HEK293 (cell line): Measurements from ENCODE around the gene TCERG1L.

Experiments
- CTCF ChIP-seq: fragments of 450-650 bp; formaldehyde crosslinking; IDR thresholded peaks from 2 replicates; pipeline ENCODE4 v1.5.1; 2016; ENCODE audit warnings: missing biosample characterization, missing genetic modification characterization
- HOXA7 ChIP-seq: sonication (generic); formaldehyde crosslinking; IDR thresholded peaks from 2 replicates; pipeline ENCODE4 v1.8.1; 2022; ENCODE audit warnings: missing genetic modification reagents, borderline replicate concordance
- ZNF626 ChIP-seq: fragments of 450-650 bp; sonication (Bioruptor Pico); formaldehyde crosslinking; IDR thresholded peaks from 2 replicates; pipeline ENCODE4 v1.5.1; 2018; ENCODE audit warnings: missing biosample characterization, missing genetic modification characterization, inconsistent platforms
- ZNF660 ChIP-seq: fragments of 450-650 bp; IDR thresholded peaks from 2 replicates; pipeline ENCODE4 v1.5.1; 2018; ENCODE audit warnings: missing biosample characterization, mild to moderate bottlenecking, missing genetic modification characterization
- TF ChIP-seq, protein P1 (sequence below): fragments of 450-650 bp; formaldehyde crosslinking; IDR thresholded peaks from 2 replicates; pipeline ENCODE4 v1.5.1; 2016; ENCODE audit warnings: missing biosample characterization, missing genetic modification characterization
- TF ChIP-seq, protein P2 (sequence below): fragments of 450-650 bp; formaldehyde crosslinking; IDR thresholded peaks from 2 replicates; pipeline ENCODE4 v1.5.1; 2016; ENCODE audit warnings: missing biosample characterization, missing genetic modification characterization, borderline replicate concordance

DNA sequence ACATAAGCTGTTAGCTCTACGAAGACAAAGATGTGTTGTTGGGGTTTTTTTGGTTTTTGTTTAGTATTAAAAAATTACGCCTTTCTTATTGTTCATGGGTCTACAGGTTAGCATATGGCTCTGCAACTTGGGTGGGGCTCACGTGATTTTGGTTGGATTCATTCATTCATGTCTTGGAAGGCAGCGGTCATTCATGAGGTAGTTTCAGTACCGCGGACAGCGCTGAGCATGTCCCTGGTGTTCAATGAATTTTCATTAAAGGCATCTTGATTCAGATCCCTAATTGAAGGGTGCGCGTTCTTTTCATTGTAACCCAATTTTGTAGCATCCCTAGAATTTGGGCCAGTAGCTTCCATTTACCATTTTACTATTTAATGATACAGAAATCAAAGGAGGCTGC, 42.9 kb upstream of the TCERG1L start:
- TF ChIP-seq HOXA7 (no peak), ZNF626 (tag by site-specific recombination) (no peak), ZNF660 (no peak), CTCF (no peak)
- TF ChIP-seq, protein P1, sequence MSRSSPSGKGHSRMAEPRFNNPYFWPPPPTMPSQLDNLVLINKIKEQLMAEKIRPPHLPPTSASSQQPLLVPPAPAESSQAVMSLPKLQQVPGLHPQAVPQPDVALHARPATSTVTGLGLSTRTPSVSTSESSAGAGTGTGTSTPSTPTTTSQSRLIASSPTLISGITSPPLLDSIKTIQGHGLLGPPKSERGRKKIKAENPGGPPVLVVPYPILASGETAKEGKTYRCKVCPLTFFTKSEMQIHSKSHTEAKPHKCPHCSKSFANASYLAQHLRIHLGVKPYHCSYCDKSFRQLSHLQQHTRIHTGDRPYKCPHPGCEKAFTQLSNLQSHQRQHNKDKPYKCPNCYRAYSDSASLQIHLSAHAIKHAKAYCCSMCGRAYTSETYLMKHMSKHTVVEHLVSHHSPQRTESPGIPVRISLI (tag by site-specific recombination) = no peak
- TF ChIP-seq, protein P2, sequence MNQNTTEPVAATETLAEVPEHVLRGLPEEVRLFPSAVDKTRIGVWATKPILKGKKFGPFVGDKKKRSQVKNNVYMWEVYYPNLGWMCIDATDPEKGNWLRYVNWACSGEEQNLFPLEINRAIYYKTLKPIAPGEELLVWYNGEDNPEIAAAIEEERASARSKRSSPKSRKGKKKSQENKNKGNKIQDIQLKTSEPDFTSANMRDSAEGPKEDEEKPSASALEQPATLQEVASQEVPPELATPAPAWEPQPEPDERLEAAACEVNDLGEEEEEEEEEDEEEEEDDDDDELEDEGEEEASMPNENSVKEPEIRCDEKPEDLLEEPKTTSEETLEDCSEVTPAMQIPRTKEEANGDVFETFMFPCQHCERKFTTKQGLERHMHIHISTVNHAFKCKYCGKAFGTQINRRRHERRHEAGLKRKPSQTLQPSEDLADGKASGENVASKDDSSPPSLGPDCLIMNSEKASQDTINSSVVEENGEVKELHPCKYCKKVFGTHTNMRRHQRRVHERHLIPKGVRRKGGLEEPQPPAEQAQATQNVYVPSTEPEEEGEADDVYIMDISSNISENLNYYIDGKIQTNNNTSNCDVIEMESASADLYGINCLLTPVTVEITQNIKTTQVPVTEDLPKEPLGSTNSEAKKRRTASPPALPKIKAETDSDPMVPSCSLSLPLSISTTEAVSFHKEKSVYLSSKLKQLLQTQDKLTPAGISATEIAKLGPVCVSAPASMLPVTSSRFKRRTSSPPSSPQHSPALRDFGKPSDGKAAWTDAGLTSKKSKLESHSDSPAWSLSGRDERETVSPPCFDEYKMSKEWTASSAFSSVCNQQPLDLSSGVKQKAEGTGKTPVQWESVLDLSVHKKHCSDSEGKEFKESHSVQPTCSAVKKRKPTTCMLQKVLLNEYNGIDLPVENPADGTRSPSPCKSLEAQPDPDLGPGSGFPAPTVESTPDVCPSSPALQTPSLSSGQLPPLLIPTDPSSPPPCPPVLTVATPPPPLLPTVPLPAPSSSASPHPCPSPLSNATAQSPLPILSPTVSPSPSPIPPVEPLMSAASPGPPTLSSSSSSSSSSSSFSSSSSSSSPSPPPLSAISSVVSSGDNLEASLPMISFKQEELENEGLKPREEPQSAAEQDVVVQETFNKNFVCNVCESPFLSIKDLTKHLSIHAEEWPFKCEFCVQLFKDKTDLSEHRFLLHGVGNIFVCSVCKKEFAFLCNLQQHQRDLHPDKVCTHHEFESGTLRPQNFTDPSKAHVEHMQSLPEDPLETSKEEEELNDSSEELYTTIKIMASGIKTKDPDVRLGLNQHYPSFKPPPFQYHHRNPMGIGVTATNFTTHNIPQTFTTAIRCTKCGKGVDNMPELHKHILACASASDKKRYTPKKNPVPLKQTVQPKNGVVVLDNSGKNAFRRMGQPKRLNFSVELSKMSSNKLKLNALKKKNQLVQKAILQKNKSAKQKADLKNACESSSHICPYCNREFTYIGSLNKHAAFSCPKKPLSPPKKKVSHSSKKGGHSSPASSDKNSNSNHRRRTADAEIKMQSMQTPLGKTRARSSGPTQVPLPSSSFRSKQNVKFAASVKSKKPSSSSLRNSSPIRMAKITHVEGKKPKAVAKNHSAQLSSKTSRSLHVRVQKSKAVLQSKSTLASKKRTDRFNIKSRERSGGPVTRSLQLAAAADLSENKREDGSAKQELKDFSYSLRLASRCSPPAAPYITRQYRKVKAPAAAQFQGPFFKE (tag by site-specific recombination) = no peak
